ENCODE data around the gene SEPHS2. TPM values are rescaled to one million over a fixed set of nuclear protein-coding genes. Genes with fewer than 3 reads are reported as not detected.

The SEPHS2 gene
- total RNA-seq, 1 experiment from 2014 or later, result 91.6 TPM

DNA sequence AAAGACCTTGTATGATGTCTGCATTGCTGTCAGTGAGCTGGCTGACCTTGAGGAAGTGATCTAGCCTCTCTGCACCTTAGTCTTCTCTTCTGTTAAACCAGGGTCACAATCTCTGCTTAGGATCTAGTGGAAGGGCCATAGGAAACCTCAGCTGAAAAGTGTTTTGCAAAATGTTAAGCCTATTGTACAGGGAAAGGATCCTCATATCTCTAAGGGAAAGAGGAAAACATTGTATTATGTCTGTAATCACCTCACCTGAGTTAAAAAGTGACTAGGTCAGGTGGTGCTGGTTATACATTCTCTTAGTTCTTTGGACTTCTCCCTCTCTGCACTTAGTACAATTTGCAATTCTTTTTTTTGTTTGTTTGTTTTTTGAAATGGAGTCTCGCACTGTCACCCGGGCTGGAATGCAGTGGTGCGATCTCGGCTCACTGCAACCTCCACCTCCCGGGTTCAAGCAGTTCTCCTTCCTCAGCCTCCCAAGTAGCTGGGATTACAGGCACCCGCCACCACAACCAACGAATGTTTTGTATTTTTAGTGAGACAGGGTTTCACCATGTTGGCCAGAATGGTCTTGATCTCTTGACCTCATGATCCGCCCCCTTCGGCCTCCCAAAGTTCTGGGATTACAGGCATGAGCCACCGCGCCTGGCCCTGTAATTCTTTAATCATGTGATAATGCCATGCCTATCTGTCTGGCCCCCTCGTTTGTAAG is 2.0 kb upstream of the SEPHS2 start:
- peak in 1 of 2 experiments; percentile 47 for DNase-seq
- Histone ChIP-seq H3K4me3 (ENCODE audit: low read depth, low read length) (no peak overlapping the region), H3K4me1 (peaks cover 29% of the 10 kb centered on the region), H3K27me3 (replicated peaks; ENCODE audit: control insufficient read depth, insufficient read depth, low read length) (no peaks in the 10 kb centered on the region), H3K9me3 (no peaks in the 10 kb centered on the region), H3K36me3 (ENCODE audit: control insufficient read depth, insufficient read depth, low read length) (peaks cover 8% of the 10 kb centered on the region; the same call in 1 of the 2 replicates)
- BruUV-seq (replicated peaks), result no TSS peak
- Mint-ChIP-seq H3K4me3 (ENCODE audit: unreplicated experiment) (peak overlapping the region; percentile 50), H3K36me3 (ENCODE audit: insufficient read depth, unreplicated experiment) (peaks cover 35% of the 10 kb centered on the region), H3K27ac (ENCODE audit: unreplicated experiment) (peak overlapping the region; percentile 98), H3K4me1 (ENCODE audit: low read depth, unreplicated experiment) (peaks cover 13% of the 10 kb centered on the region), H3K27me3 (ENCODE audit: insufficient read depth, unreplicated experiment) (no peaks in the 10 kb centered on the region), H3K9me3 (ENCODE audit: unreplicated experiment) (no peaks in the 10 kb centered on the region)
- intact Hi-C loops (cut with micrococcal nuclease; ENCODE audit: unreplicated experiment), result loop anchor here (2.0 kb wide), 1 partner anchor 87 kb away; the partner anchor contains the start of gene ZNF747
- TF ChIP-seq, protein P1, sequence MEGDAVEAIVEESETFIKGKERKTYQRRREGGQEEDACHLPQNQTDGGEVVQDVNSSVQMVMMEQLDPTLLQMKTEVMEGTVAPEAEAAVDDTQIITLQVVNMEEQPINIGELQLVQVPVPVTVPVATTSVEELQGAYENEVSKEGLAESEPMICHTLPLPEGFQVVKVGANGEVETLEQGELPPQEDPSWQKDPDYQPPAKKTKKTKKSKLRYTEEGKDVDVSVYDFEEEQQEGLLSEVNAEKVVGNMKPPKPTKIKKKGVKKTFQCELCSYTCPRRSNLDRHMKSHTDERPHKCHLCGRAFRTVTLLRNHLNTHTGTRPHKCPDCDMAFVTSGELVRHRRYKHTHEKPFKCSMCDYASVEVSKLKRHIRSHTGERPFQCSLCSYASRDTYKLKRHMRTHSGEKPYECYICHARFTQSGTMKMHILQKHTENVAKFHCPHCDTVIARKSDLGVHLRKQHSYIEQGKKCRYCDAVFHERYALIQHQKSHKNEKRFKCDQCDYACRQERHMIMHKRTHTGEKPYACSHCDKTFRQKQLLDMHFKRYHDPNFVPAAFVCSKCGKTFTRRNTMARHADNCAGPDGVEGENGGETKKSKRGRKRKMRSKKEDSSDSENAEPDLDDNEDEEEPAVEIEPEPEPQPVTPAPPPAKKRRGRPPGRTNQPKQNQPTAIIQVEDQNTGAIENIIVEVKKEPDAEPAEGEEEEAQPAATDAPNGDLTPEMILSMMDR (IDR thresholded peaks at IDR 0.05; ENCODE audit: insufficient read depth in 1 of 2, low read depth in 1 of 2, low read length in 1 of 2, severe bottlenecking in 1 of 2, unreplicated experiment in 1 of 2), result no peak
- ChIA-PET CTCF (interaction anchor here (0.7 kb wide), 1 partner anchor 19 kb away, joined by 4 read pairs; no protein-coding TSS in a partner anchor), POLR2A (interaction anchor here (0.9 kb wide), 1 partner anchor 30 kb away, joined by 5 read pairs; no protein-coding TSS in a partner anchor)

DNA sequence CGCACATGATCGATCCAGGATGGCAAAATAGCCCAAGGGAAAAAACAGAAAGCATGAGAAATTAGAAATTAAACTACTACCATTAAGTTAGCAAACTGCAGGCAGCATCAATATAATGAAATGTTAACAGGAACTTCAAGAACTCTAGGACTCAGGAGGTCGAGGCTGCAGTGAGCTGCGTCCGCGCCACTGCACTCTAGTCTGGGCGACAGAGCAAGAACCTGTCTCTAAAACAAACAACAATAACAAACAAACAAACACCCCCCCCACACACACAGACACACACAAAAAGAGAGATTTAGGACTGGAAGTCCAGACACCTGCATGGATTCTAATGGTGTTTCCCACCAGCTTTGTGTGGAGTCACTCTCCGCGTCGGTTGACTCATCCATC is 525 bp upstream of the SEPHS2 start:
- ChIA-PET POLR2A (interaction anchor here (0.7 to 1.8 kb wide), 2 partner anchors 28 to 366 kb away, joined by 3 to 4 read pairs; no protein-coding TSS in a partner anchor), CTCF (interaction anchor here (2.7 kb wide), 1 partner anchor 16 kb away, joined by 17 read pairs; the partner anchor contains the start of gene DCTPP1)
- H3K4me1 ChIP-seq, result peaks cover 29% of the 10 kb centered on the region
- no peaks in the 10 kb centered on the region for H3K9me3 Mint-ChIP-seq (ENCODE audit: unreplicated experiment)
- H3K27ac Mint-ChIP-seq (ENCODE audit: unreplicated experiment), result peak overlapping the region; percentile 98
- no peaks in the 10 kb centered on the region for H3K9me3 ChIP-seq
- H3K27me3 ChIP-seq (replicated peaks; ENCODE audit: control insufficient read depth, insufficient read depth, low read length), result no peaks in the 10 kb centered on the region
- TF ChIP-seq, protein P1 (IDR thresholded peaks at IDR 0.05; ENCODE audit: insufficient read depth in 1 of 2, low read depth in 1 of 2, low read length in 1 of 2, severe bottlenecking in 1 of 2, unreplicated experiment in 1 of 2), result no peak
- peaks cover 8% of the 10 kb centered on the region; the same call in 1 of the 2 replicates for H3K36me3 ChIP-seq (ENCODE audit: control insufficient read depth, insufficient read depth, low read length)
- TSS peak; percentile 93 for BruUV-seq (replicated peaks)
- H3K36me3 Mint-ChIP-seq (ENCODE audit: insufficient read depth, unreplicated experiment), result peaks cover 41% of the 10 kb centered on the region
- H3K27me3 Mint-ChIP-seq (ENCODE audit: insufficient read depth, unreplicated experiment), result no peaks in the 10 kb centered on the region
- peaks cover 13% of the 10 kb centered on the region for H3K4me1 Mint-ChIP-seq (ENCODE audit: low read depth, unreplicated experiment)
- H3K4me3 ChIP-seq (ENCODE audit: low read depth, low read length), result peak overlapping the region; percentile 80
- intact Hi-C loops (cut with micrococcal nuclease; ENCODE audit: unreplicated experiment), result no loop called here
- peak overlapping the region; percentile 87 for H3K4me3 Mint-ChIP-seq (ENCODE audit: unreplicated experiment)
- DNase-seq, result no peak

DNA sequence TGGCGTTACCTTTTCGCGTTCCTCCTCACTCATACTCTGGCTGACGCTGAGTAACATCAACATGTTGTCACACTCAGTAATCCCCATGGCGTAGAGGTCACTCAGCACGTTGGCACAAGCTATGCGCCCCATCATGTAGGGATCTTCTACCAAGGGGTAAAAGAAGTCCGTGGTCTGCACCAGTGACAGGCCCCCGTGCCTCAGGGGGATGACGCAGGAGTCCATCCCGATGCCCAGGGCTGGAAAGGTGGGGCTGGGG is 596 bp downstream of the SEPHS2 start:
- intact Hi-C loops (cut with micrococcal nuclease; ENCODE audit: unreplicated experiment), result no loop called here
- POLR2A ChIA-PET, result interaction anchor here (0.5 to 1.8 kb wide), 2 partner anchors 27 to 84 kb away, joined by 4 to 5 read pairs; no protein-coding TSS in a partner anchor
- Histone ChIP-seq H3K9me3 (no peaks in the 10 kb centered on the region), H3K4me1 (peaks cover 29% of the 10 kb centered on the region), H3K4me3 (ENCODE audit: low read depth, low read length) (peak overlapping the region; percentile 80), H3K27me3 (replicated peaks; ENCODE audit: control insufficient read depth, insufficient read depth, low read length) (no peaks in the 10 kb centered on the region), H3K36me3 (ENCODE audit: control insufficient read depth, insufficient read depth, low read length) (peaks cover 8% of the 10 kb centered on the region; the same call in 1 of the 2 replicates)
- peak overlapping the region; percentile 39 for H3K27ac Mint-ChIP-seq (ENCODE audit: unreplicated experiment)
- CTCF ChIA-PET, result interaction anchor here (2.7 kb wide), 1 partner anchor 15 kb away, joined by 17 read pairs; the partner anchor contains the start of gene DCTPP1
- peaks cover 13% of the 10 kb centered on the region for H3K4me1 Mint-ChIP-seq (ENCODE audit: low read depth, unreplicated experiment)
- TF ChIP-seq, protein P1 (IDR thresholded peaks at IDR 0.05; ENCODE audit: insufficient read depth in 1 of 2, low read depth in 1 of 2, low read length in 1 of 2, severe bottlenecking in 1 of 2, unreplicated experiment in 1 of 2), result no peak
- BruUV-seq (replicated peaks), result no TSS peak
- H3K27me3 Mint-ChIP-seq (ENCODE audit: insufficient read depth, unreplicated experiment), result no peaks in the 10 kb centered on the region
- no peaks in the 10 kb centered on the region for H3K9me3 Mint-ChIP-seq (ENCODE audit: unreplicated experiment)
- peaks cover 41% of the 10 kb centered on the region for H3K36me3 Mint-ChIP-seq (ENCODE audit: insufficient read depth, unreplicated experiment)
- peak overlapping the region; percentile 87 for H3K4me3 Mint-ChIP-seq (ENCODE audit: unreplicated experiment)
- no peak for DNase-seq

All from Caco-2 (cell line).